ENCODE results near the gene OR6K3.

The OR6K3 gene

DNA sequence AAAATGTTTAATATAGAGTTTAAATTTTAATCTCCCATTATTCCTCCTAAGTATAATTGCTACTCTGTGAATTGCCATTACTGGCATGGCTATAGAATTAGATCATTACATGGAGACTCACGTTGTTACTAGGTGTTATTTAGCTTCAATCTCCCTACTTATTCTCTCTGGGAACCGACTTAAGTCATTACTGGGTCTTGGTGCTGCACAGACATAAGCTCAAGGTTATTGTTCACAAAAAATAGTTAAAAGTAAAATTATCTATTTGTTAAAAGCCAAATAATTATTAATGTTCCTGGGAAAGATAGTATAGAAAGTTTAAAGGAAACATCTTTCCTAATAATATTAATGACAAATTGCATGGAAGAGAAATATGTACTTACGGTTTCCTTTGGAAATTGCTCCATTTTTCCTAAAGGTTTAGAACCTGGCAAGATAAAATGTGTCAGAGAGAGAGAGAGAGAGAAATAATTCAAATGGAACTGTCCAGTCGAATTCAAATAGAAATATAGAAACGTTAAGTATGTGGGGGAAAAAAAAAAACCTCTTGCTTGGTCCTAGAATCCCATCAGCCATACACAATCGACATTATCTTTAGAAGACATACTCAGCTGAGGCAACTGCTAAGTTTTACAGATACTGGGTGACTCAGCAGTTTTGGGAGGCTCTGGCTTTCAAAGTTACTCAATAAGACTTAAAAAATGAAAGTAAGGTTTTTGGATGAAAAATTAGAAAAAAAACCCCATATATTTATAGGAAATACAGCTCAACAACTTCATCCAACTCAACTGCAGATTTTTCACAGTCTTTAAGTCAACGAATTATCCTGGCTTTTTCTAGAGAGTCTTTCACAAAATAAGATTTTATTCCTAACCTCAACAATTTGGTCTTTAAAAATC, 34.2 kb downstream of the OR6K3 start, which contains the start of gene SPTA1:
Gene SPTA1, minus strand, starts transcription at position 605 of the 899 bp plus-strand sequence. Its CDS starts 198 bp downstream, at position 407.
- no peak for DNase-seq

DNA sequence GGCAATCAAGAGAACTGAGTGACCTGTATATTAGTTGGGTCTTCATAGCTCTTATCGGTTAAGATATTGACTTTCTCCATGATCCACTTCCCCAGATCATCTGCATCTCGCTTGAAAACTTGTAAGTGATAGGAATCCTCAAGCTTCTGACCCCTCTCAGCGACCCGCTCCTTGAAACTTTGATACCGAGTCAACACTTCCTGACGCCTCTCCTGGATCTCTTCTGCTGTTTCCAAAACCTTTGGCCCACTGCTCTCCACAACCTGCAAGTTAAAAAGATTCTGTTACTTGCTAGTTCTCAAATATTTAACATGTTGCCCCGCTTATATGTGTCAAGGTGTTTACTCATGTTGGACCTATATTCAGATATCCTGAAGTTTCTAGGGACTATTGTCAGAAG, 35.4 kb downstream of the OR6K3 start:
- no peak for DNase-seq

DNA sequence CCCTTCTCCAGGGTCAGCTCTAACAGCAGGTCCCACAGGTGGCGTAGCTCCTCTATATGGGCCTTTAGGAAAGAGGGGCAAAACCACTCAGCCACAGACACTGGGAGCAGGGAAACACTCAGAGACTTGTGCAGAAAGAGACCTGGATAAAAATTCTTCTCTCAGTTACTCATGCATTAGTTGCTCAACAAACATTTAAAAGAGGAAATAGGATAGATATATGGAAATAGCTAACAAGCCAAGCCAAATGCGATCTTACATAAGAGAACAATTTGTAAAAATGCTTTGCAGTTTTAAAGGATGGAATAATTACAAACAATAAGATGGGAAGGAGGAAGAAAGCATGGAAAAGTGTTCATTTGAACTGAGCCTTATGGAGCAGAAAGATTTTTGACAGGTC, 38.9 kb downstream of the OR6K3 start:
- no peak for DNase-seq

DNA sequence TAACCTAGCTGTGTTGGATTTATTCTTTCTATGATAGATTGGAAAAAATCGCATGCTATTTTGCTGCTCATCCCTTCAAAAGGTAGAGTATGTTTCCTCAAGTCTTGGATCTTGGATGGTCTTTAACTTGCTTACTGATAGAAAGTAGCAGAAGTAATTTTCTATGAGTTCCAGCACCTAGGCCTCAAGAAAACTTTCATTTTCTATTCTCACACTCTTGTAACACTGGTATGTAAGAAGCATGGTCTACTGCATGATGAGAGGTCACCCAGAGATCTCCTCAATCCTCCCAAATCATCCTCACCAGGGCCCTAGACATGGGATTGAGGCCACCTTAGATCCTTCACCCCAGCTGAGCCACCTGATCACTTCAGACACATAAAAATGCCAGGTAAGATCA, 41.2 kb downstream of the OR6K3 start:
- no peak for DNase-seq

DNA sequence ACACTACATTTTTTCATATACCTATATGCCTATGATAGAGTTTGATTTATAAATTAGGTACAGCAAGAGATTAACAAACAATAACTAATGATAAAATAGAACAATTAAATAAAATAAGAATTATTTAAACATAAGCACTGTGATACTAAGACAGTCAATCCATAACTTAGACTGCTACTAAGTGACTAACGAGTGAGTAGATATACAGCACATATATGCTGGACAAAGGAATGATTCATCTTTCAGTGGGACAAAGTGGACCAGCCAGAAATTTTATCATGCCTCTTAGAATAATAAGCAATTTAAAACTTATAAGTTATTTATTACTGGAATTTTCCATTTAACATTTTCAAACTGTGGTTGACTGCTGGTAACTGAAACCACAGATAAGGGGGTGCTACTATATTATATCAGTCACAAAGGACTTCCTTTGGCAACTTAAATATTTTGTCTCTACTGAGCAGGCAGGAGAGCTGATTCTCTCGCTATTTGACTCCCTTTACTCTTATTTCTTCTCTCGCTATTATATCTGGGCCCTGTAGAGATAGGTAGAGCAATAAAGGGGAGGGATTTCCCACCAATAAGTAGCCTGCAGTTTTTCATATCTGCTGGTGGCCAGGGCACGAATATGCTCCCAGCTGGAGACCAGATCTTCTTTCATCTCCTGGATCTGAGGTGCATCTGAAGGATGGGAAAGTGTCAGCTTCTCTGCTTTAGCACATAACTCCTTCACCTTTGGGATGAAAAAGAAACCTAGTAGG, 44.8 kb downstream of the OR6K3 start:
- no peak for DNase-seq

DNA sequence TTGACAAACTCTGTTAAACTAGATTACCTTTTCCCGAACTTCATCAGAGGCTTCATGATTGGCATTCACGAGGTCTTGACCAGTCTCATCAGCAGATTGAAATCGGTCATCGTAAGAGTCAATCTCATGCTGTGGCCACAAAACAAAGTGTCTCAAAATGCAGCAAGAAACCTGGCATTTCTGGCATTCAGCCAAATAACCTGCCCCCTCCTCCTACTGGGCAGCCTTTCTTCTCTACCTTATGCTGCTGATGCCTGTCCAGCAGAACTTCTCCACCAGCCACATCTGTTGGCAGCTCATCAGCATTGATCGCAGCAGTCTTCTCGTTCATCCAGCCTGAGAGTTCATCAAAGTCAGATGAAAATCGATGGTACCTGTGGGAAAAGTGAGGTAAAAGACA, 46.2 kb downstream of the OR6K3 start:
- DNase-seq: no peak
